ENCODE results near the gene MUSTN1.

MUSTN1 gene

GRCh38 chr3:52873433-52874159 lies 38.8 kb upstream of the MUSTN1 start:
- H3K9ac ChIP-seq = no peak overlapping the region
- no peaks in the 10 kb centered on the region for H3K36me3 ChIP-seq (ENCODE audit: control insufficient read depth, insufficient read depth, low read length)
- H2AFZ ChIP-seq = no peak overlapping the region
- H3K79me2 ChIP-seq = peaks cover 11% of the 10 kb centered on the region
- H3K4me1 ChIP-seq = no peaks in the 10 kb centered on the region
- H3K27ac ChIP-seq = no peak overlapping the region
- H3K4me2 ChIP-seq (ENCODE audit: low read length) = no peak overlapping the region
- H3K9me3 ChIP-seq (ENCODE audit: control insufficient read depth, low read length) = no peaks in the 10 kb centered on the region
- no peak for TF ChIP-seq CTCF (IDR thresholded peaks at IDR 0.05)
- H3K27me3 ChIP-seq (ENCODE audit: control insufficient read depth, insufficient read depth, low read length) = no peaks in the 10 kb centered on the region
- no peak overlapping the region for H3K4me3 ChIP-seq (ENCODE audit: low read depth, low read length)

GRCh38 chr3:52872245-52872644 lies 37.4 kb upstream of the MUSTN1 start:
- H2AFZ ChIP-seq = no peak overlapping the region
- no peak overlapping the region for H3K4me3 ChIP-seq (ENCODE audit: low read depth, low read length)
- no peak overlapping the region for H3K4me2 ChIP-seq (ENCODE audit: low read length)
- no peak for TF ChIP-seq CTCF (IDR thresholded peaks at IDR 0.05)
- peaks cover 5% of the 10 kb centered on the region for H3K79me2 ChIP-seq
- no peaks in the 10 kb centered on the region for H3K9me3 ChIP-seq (ENCODE audit: control insufficient read depth, low read length)
- no peaks in the 10 kb centered on the region for H3K4me1 ChIP-seq
- no peak overlapping the region for H3K27ac ChIP-seq
- no peaks in the 10 kb centered on the region for H3K36me3 ChIP-seq (ENCODE audit: control insufficient read depth, insufficient read depth, low read length)
- no peaks in the 10 kb centered on the region for H3K27me3 ChIP-seq (ENCODE audit: control insufficient read depth, insufficient read depth, low read length)
- no peak overlapping the region for H3K9ac ChIP-seq

GRCh38 chr3:52871761-52872160 lies 36.9 kb upstream of the MUSTN1 start:
- Histone ChIP-seq H3K9me3 (ENCODE audit: control insufficient read depth, low read length) (no peaks in the 10 kb centered on the region), H3K27me3 (ENCODE audit: control insufficient read depth, insufficient read depth, low read length) (no peaks in the 10 kb centered on the region), H3K4me3 (ENCODE audit: low read depth, low read length) (no peak overlapping the region), H3K4me2 (ENCODE audit: low read length) (no peak overlapping the region), H3K9ac (no peak overlapping the region), H2AFZ (no peak overlapping the region), H3K36me3 (ENCODE audit: control insufficient read depth, insufficient read depth, low read length) (no peaks in the 10 kb centered on the region), H3K27ac (no peak overlapping the region), H3K4me1 (no peaks in the 10 kb centered on the region), H3K79me2 (peaks cover 3% of the 10 kb centered on the region)
- no peak for TF ChIP-seq CTCF (IDR thresholded peaks at IDR 0.05)

GRCh38 chr3:52870471-52870870 lies 35.7 kb upstream of the MUSTN1 start:
- Histone ChIP-seq H3K4me2 (ENCODE audit: low read length) (no peak overlapping the region), H3K27me3 (ENCODE audit: control insufficient read depth, insufficient read depth, low read length) (no peaks in the 10 kb centered on the region), H3K4me1 (no peaks in the 10 kb centered on the region), H3K36me3 (ENCODE audit: control insufficient read depth, insufficient read depth, low read length) (no peaks in the 10 kb centered on the region), H3K27ac (no peak overlapping the region), H2AFZ (no peak overlapping the region), H3K4me3 (ENCODE audit: low read depth, low read length) (no peak overlapping the region), H3K9ac (no peak overlapping the region), H3K79me2 (no peaks in the 10 kb centered on the region), H3K9me3 (ENCODE audit: control insufficient read depth, low read length) (no peaks in the 10 kb centered on the region)
- TF ChIP-seq CTCF (IDR thresholded peaks at IDR 0.05) = no peak

GRCh38 chr3:52866427-52866826 lies 31.6 kb upstream of the MUSTN1 start:
- no peak for TF ChIP-seq CTCF (IDR thresholded peaks at IDR 0.05)
- Histone ChIP-seq H3K79me2 (peaks cover 2% of the 10 kb centered on the region), H3K9me3 (ENCODE audit: control insufficient read depth, low read length) (no peaks in the 10 kb centered on the region), H3K27me3 (ENCODE audit: control insufficient read depth, insufficient read depth, low read length) (no peaks in the 10 kb centered on the region), H3K27ac (no peak overlapping the region), H3K4me1 (no peaks in the 10 kb centered on the region), H3K4me2 (ENCODE audit: low read length) (no peak overlapping the region), H3K9ac (no peak overlapping the region), H3K4me3 (ENCODE audit: low read depth, low read length) (no peak overlapping the region), H3K36me3 (ENCODE audit: control insufficient read depth, insufficient read depth, low read length) (no peaks in the 10 kb centered on the region), H2AFZ (no peak overlapping the region)
